ENCODE measurements around the gene ARHGAP4.

Gene ARHGAP4

GRCh38 chrX:153926552-153926857 is 441 bp upstream of the ARHGAP4 start:
- TF ChIP-seq CTCF (IDR thresholded peaks at IDR 0.05; ENCODE audit: insufficient read depth, missing control alignments): no peak
- DNase-seq (ENCODE audit: insufficient read length, low spot score) (no peak), FAIRE-seq (no peak)

- TF ChIP-seq CTCF (IDR thresholded peaks at IDR 0.05; ENCODE audit: insufficient read depth, missing control alignments): no peak
- DNase-seq (ENCODE audit: insufficient read length, low spot score): no peak
- no peak for FAIRE-seq
Measured at GRCh38 chrX:153925387-153925738, 701 bp downstream of the ARHGAP4 start.

- FAIRE-seq (no peak), DNase-seq (ENCODE audit: insufficient read length, low spot score) (peak; percentile 49)
- no peak for TF ChIP-seq CTCF (IDR thresholded peaks at IDR 0.05; ENCODE audit: insufficient read depth, missing control alignments)
Measured at GRCh38 chrX:153924149-153924861, 1.8 kb downstream of the ARHGAP4 start.

- DNase-seq (ENCODE audit: insufficient read length, low spot score) (no peak), FAIRE-seq (no peak)
- TF ChIP-seq CTCF (IDR thresholded peaks at IDR 0.05; ENCODE audit: insufficient read depth, missing control alignments): peak; percentile 47
Measured at GRCh38 chrX:153922932-153923857, 2.9 kb downstream of the ARHGAP4 start.

- DNase-seq (ENCODE audit: insufficient read length, low spot score) (no peak), FAIRE-seq (no peak)
- no peak for TF ChIP-seq CTCF (IDR thresholded peaks at IDR 0.05; ENCODE audit: insufficient read depth, missing control alignments)
Measured at GRCh38 chrX:153921511-153922446, 4.3 kb downstream of the ARHGAP4 start.

- no peak for TF ChIP-seq CTCF (IDR thresholded peaks at IDR 0.05; ENCODE audit: insufficient read depth, missing control alignments)
- no peak for FAIRE-seq
- DNase-seq (ENCODE audit: insufficient read length, low spot score): no peak
Measured at GRCh38 chrX:153921070-153921469, 5.0 kb downstream of the ARHGAP4 start.
